Measurements from ENCODE around the gene B3GALNT2.

B3GALNT2 gene

DNA sequence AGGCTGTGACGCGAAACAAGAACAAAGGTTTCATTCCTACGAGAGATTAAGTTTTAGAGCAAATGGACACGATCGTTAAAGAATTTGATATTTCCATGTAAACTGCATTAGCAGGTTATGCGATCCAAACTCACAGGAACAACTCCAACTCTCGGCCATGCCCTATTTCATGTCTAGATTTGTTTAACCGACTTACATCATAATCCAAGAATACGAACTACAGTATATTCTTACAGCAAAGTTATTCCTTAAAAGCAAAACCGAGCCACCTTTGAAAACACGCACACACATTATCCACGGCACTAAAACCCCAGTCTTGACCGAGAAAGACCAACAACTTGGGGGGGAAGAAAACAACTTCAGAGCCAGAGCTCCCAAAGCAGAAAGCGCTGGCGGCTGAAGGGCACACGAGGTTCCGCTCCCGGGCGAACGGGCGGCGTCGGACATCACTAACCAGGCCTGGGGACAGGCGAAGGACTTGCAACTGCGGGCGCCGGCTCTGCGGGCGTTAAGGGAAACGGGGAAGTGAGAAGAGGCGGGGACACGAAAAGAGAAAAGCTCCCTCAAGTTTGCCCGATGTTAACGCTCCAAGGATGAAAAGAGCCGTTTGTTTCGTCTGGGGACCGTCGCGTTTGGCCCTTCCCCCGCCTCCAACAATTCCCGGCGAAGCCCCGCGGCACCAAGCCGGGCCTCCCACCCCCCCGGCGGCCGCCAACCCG is 690 bp downstream of the B3GALNT2 start:
- POLR2A ChIA-PET: interaction anchor here (0.5 to 3.2 kb wide), 40 partner anchors 10 to 1130 kb away, joined by 3 to 21 read pairs (median 4); partner anchors contain the start of genes ARID4B, COA6, GGPS1 and RBM34
- H3K27ac ChIP-seq (ENCODE audit: extremely low read depth, low read depth, low read length): peak overlapping the region; percentile 94
- CTCF ChIA-PET: interaction anchor here (0.6 to 3.3 kb wide), 21 partner anchors 10 to 1017 kb away, joined by 3 to 22 read pairs (median 5); no protein-coding TSS in a partner anchor
- TF ChIP-seq ZNF48 (tag by site-specific recombination; IDR thresholded peaks at IDR 0.05): no peak
- peak; percentile 17; the same call in 1 of the 2 replicates for TF ChIP-seq REST (tag by site-specific recombination; IDR thresholded peaks at IDR 0.05)
- no peak for TF ChIP-seq ZNF211 (tag by site-specific recombination; IDR thresholded peaks at IDR 0.05; ENCODE audit: low read depth)
- TF ChIP-seq ZBTB21 (tag by site-specific recombination; IDR thresholded peaks at IDR 0.05): 0 out of 2 replicates have a peak, but pooled peaks have one; percentile 17
- TF ChIP-seq, protein P1, sequence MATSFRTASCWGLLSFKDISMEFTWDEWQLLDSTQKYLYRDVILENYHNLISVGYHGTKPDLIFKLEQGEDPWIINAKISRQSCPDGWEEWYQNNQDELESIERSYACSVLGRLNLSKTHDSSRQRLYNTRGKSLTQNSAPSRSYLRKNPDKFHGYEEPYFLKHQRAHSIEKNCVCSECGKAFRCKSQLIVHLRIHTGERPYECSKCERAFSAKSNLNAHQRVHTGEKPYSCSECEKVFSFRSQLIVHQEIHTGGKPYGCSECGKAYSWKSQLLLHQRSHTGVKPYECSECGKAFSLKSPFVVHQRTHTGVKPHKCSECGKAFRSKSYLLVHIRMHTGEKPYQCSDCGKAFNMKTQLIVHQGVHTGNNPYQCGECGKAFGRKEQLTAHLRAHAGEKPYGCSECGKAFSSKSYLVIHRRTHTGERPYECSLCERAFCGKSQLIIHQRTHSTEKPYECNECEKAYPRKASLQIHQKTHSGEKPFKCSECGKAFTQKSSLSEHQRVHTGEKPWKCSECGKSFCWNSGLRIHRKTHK (tag by site-specific recombination; IDR thresholded peaks at IDR 0.05): no peak
- TF ChIP-seq KLF7 (tag by site-specific recombination; IDR thresholded peaks at IDR 0.05; ENCODE audit: borderline replicate concordance): no peak
- no peak for TF ChIP-seq ZNF239 (tag by site-specific recombination; IDR thresholded peaks at IDR 0.05)
- TF ChIP-seq ZNF610 (tag by site-specific recombination; IDR thresholded peaks at IDR 0.05; ENCODE audit: borderline replicate concordance): 0 out of 2 replicates have a peak, but pooled peaks have one; percentile 48
- TF ChIP-seq OSR2 (tag by site-specific recombination; IDR thresholded peaks at IDR 0.05): no peak
- TF ChIP-seq ZNF335 (tag by site-specific recombination; conservative IDR thresholded peaks at IDR 0.05): peak; percentile 82
- TF ChIP-seq ZNF138 (tag by site-specific recombination; IDR thresholded peaks at IDR 0.05; ENCODE audit: borderline replicate concordance): no peak
- no peak for TF ChIP-seq ZNF404 (tag by site-specific recombination; IDR thresholded peaks at IDR 0.05)
- TF ChIP-seq ZNF768 (tag by site-specific recombination; IDR thresholded peaks at IDR 0.05): no peak
- TF ChIP-seq ZNF2 (tag by site-specific recombination; IDR thresholded peaks at IDR 0.05): peak; percentile 58
- TF ChIP-seq, protein P2, sequence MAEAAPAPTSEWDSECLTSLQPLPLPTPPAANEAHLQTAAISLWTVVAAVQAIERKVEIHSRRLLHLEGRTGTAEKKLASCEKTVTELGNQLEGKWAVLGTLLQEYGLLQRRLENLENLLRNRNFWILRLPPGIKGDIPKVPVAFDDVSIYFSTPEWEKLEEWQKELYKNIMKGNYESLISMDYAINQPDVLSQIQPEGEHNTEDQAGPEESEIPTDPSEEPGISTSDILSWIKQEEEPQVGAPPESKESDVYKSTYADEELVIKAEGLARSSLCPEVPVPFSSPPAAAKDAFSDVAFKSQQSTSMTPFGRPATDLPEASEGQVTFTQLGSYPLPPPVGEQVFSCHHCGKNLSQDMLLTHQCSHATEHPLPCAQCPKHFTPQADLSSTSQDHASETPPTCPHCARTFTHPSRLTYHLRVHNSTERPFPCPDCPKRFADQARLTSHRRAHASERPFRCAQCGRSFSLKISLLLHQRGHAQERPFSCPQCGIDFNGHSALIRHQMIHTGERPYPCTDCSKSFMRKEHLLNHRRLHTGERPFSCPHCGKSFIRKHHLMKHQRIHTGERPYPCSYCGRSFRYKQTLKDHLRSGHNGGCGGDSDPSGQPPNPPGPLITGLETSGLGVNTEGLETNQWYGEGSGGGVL (tag by site-specific recombination; IDR thresholded peaks at IDR 0.05): peak; percentile 5; the same call in 1 of the 2 replicates
- no peak for TF ChIP-seq ZNF426 (tag by site-specific recombination; IDR thresholded peaks at IDR 0.05)
- TF ChIP-seq ZNF175 (tag by site-specific recombination; IDR thresholded peaks at IDR 0.05): no peak
- no peak for TF ChIP-seq KLF1 (tag by site-specific recombination; IDR thresholded peaks at IDR 0.05)
- no peak for TF ChIP-seq ZNF555 (tag by site-specific recombination; conservative IDR thresholded peaks at IDR 0.05)
- no peak for TF ChIP-seq ZNF302 (tag by site-specific recombination; IDR thresholded peaks at IDR 0.05; ENCODE audit: low read depth)
- peak; percentile 41; the same call in 1 of the 2 replicates for TF ChIP-seq GLIS1 (tag by site-specific recombination; IDR thresholded peaks at IDR 0.05)
- peak; percentile 55; the same call in 1 of the 2 replicates for TF ChIP-seq TCF7L2 (IDR thresholded peaks at IDR 0.05; ENCODE audit: borderline replicate concordance, low read depth, low read length)
- no peak for TF ChIP-seq ZNF146 (tag by site-specific recombination; IDR thresholded peaks at IDR 0.05)
- TF ChIP-seq ZNF600 (tag by site-specific recombination; IDR thresholded peaks at IDR 0.05): peak; percentile 92
- TF ChIP-seq ZNF785 (tag by site-specific recombination; IDR thresholded peaks at IDR 0.05): no peak
- TF ChIP-seq ZNF433 (tag by site-specific recombination; IDR thresholded peaks at IDR 0.05; ENCODE audit: low read depth): peak; percentile 6; the same call in 1 of the 2 replicates
- no peak for TF ChIP-seq GFI1B (tag by site-specific recombination; IDR thresholded peaks at IDR 0.05)
- TF ChIP-seq, protein P3, sequence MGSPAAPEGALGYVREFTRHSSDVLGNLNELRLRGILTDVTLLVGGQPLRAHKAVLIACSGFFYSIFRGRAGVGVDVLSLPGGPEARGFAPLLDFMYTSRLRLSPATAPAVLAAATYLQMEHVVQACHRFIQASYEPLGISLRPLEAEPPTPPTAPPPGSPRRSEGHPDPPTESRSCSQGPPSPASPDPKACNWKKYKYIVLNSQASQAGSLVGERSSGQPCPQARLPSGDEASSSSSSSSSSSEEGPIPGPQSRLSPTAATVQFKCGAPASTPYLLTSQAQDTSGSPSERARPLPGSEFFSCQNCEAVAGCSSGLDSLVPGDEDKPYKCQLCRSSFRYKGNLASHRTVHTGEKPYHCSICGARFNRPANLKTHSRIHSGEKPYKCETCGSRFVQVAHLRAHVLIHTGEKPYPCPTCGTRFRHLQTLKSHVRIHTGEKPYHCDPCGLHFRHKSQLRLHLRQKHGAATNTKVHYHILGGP (tag by site-specific recombination; IDR thresholded peaks at IDR 0.05): 0 out of 2 replicates have a peak, but pooled peaks have one; percentile 15
- TF ChIP-seq SP7 (tag by site-specific recombination; IDR thresholded peaks at IDR 0.05): peak; percentile 53
- TF ChIP-seq ZNF629 (tag by site-specific recombination; IDR thresholded peaks at IDR 0.05): peak; percentile 49; the same call in 1 of the 2 replicates

More for the DNA sequence above, 690 bp downstream of the B3GALNT2 start:
- Histone ChIP-seq H3K4me1 (ENCODE audit: control insufficient read depth, insufficient read depth, low read length) (peaks cover 8% of the 10 kb centered on the region), H3K9me3 (ENCODE audit: control insufficient read depth, insufficient read depth, low read depth, low read length) (no peaks in the 10 kb centered on the region), H3K36me3 (ENCODE audit: control insufficient read depth in 2 of 2, insufficient read depth in 1 of 2, low read length in 2 of 2) (peaks cover 0 to 2% of the 10 kb centered on the region in 2 experiments; a peak in 1 of 3 replicates), H3K4me3 (ENCODE audit: low read depth, low read length) (peak overlapping the region; percentile 94)
